Immature natural killer cell (primary cell): ENCODE data around the gene ITLN1. TPM values are rescaled to one million over a fixed set of nuclear protein-coding genes. Genes with fewer than 3 reads are reported as not detected.
A peak's percentile ranks its signal among the peaks of the same experiment; 100 is the strongest.
"Not testable (repeated sequence)": the region's sequence is repeated elsewhere in the genome, so short reads cannot be mapped to it uniquely, and the experiment has no call there.

Experiments used
- DNase-seq, 3 donors: peaks; one replicate each; pipeline ENCODE4 v3.0.0; 2022; ENCODE audit warnings: mixed read lengths in 1 of 3
- H3K27ac Mint-ChIP-seq, 6 donors: one replicate each; pipeline ENCODE4 v1.8.0; 2020; ENCODE audit warnings: mixed read lengths in 6 of 6, mild to moderate bottlenecking in 5 of 6, inconsistent platforms in 4 of 6, moderate library complexity in 3 of 6
- H3K27me3 Mint-ChIP-seq, 3 donors: one replicate each; pipeline ENCODE4 v1.8.0; 2020 to 2021; ENCODE audit warnings: low read depth in 3 of 3, mild to moderate bottlenecking in 3 of 3, mixed read lengths in 3 of 3, moderate library complexity in 3 of 3, inconsistent platforms in 1 of 3
- H3K36me3 Mint-ChIP-seq, 3 donors: one replicate each; pipeline ENCODE4 v1.8.0; 2020; ENCODE audit warnings: mixed read lengths in 3 of 3, inconsistent platforms in 2 of 3, mild to moderate bottlenecking in 2 of 3
- H3K4me1 Mint-ChIP-seq, 2 donors: one replicate each; pipeline ENCODE4 v1.8.0; 2020; ENCODE audit warnings: inconsistent platforms in 2 of 2, mild to moderate bottlenecking in 2 of 2, mixed read lengths in 2 of 2, moderate library complexity in 1 of 2
- H3K4me3 Mint-ChIP-seq, 5 donors: one replicate each; pipeline ENCODE4 v1.8.0; 2020; ENCODE audit warnings: mild to moderate bottlenecking in 5 of 5, mixed read lengths in 5 of 5, inconsistent platforms in 3 of 5, moderate library complexity in 3 of 5
- H3K9me3 Mint-ChIP-seq, 6 donors: one replicate each; pipeline ENCODE4 v1.8.0; 2020; ENCODE audit warnings: mild to moderate bottlenecking in 6 of 6, mixed read lengths in 6 of 6, inconsistent platforms in 4 of 6, moderate library complexity in 3 of 6
- polyA plus RNA-seq, 3 donors: library from polyadenylated mRNA; unstranded; fragments of 300-500 nt; fragmentation: Illumina TruSeq; gene quantifications; one replicate each; pipeline ENCODE4 v1.2.3, GENCODE V29; 2021

Gene ITLN1
- under 1 TPM in 1 of 3 donors, not detected in 2; 0.77 TPM for polyA plus RNA-seq

DNA sequence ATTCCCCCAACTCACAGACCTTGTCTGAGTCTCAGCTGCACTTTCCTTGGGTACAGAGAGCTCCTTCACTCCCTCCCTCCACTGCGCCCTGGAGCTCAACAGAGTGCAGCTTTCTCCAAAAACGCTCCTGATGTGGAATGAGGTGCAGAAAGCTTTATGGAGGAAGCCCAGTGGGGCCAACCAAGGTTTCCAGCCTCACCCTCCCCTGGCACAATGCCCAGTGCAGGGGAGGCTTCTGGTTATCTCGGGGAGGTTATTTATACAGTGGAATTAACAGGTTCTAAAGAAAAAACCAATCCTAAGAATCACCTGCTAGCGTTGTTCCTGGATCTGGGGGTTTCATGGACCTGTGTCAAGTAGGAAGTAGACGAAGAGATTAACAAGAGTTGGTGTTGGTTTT lies at the start of gene ITLN1:
TSS of gene ITLN1 (minus strand) at position 139 of the 400 bp plus-strand sequence. CDS start 303 bp downstream, outside the sequence.
- no peak within 1 kb of the TSS for H3K4me3 Mint-ChIP-seq

GRCh38 chr1:160933305-160933704 lies 48.3 kb upstream of the ITLN1 start:
- H3K9me3 Mint-ChIP-seq, H3K27me3 Mint-ChIP-seq, H3K4me1 Mint-ChIP-seq, H3K36me3 Mint-ChIP-seq, DNase-seq, H3K27ac Mint-ChIP-seq, H3K4me3 Mint-ChIP-seq: not testable (repeated sequence)

More for the DNA sequence above, at the start of gene ITLN1:
- peaks cover 0 to 5% (median 3%) of the 10 kb centered on the region in 3 donors for H3K27me3 Mint-ChIP-seq
- no peaks in the 10 kb centered on the region for H3K9me3 Mint-ChIP-seq
- peak within 1 kb of the TSS in 2 of 6 donors; percentile 7 to 50 for H3K27ac Mint-ChIP-seq
- no peak for DNase-seq
- H3K36me3 Mint-ChIP-seq, result no peaks in the 10 kb centered on the region
- H3K4me1 Mint-ChIP-seq, result peaks cover 5 to 8% of the 10 kb centered on the region in 2 donors

GRCh38 chr1:160925652-160926244 lies 40.8 kb upstream of the ITLN1 start:
- no peak overlapping the region for H3K4me3 Mint-ChIP-seq
- H3K27ac Mint-ChIP-seq, result no peak overlapping the region
- H3K36me3 Mint-ChIP-seq, result peaks cover 0 to 3% (median 3%) of the 10 kb centered on the region in 3 donors
- peaks cover 3 to 6% (median 4%) of the 10 kb centered on the region in 3 donors for H3K27me3 Mint-ChIP-seq
- H3K4me1 Mint-ChIP-seq, result no peaks in the 10 kb centered on the region
- DNase-seq, result no peak
- peaks cover 0 to 4% (median under 1%) of the 10 kb centered on the region in 6 donors for H3K9me3 Mint-ChIP-seq

GRCh38 chr1:160924791-160925651 lies 40.0 kb upstream of the ITLN1 start:
- no peak overlapping the region for H3K27ac Mint-ChIP-seq
- H3K36me3 Mint-ChIP-seq, result peaks cover 0 to 3% (median 3%) of the 10 kb centered on the region in 3 donors
- peaks cover 3 to 6% (median 4%) of the 10 kb centered on the region in 3 donors for H3K27me3 Mint-ChIP-seq
- no peak for DNase-seq
- H3K4me1 Mint-ChIP-seq, result no peaks in the 10 kb centered on the region
- peaks cover 0 to 4% (median under 1%) of the 10 kb centered on the region in 6 donors for H3K9me3 Mint-ChIP-seq
- H3K4me3 Mint-ChIP-seq, result no peak overlapping the region

- Mint-ChIP-seq H3K4me3 (no peak overlapping the region), H3K27ac (no peak overlapping the region), H3K36me3 (peaks cover 0 to 3% (median 3%) of the 10 kb centered on the region in 3 donors), H3K9me3 (no peaks in the 10 kb centered on the region), H3K27me3 (peaks cover 4 to 9% (median 7%) of the 10 kb centered on the region in 3 donors), H3K4me1 (no peaks in the 10 kb centered on the region)
- DNase-seq, result no peak
Measured at GRCh38 chr1:160916666-160917065, 31.7 kb upstream of the ITLN1 start.

DNA sequence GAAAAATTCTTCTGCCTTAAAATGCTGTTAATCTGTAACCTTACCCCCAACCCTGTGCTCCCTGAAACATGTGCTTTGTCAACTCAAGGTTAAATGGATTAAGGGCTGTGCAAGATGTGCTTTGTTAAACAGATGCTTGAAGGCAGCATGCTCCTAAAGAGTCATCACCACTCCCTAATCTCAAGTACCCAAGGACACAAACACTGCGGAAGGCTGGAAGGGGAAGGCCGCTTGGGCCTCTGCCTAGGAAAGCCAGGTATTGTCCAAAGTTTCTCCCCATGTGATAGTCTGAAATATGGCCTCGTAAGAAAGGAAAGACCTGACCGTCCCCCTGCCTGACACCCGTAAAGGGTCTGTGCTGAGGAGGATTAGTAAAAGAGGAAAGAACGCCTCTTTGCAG lies 28.2 kb upstream of the ITLN1 start:
- not testable (repeated sequence) for H3K4me1 Mint-ChIP-seq, DNase-seq, H3K27me3 Mint-ChIP-seq, H3K27ac Mint-ChIP-seq, H3K36me3 Mint-ChIP-seq, H3K9me3 Mint-ChIP-seq, H3K4me3 Mint-ChIP-seq

- Mint-ChIP-seq H3K9me3 (no peaks in the 10 kb centered on the region), H3K27ac (peak overlapping the region in 1 of 6 donors; percentile 34), H3K36me3 (no peaks in the 10 kb centered on the region), H3K4me3 (no peak overlapping the region), H3K27me3 (peaks cover 1 to 7% (median 2%) of the 10 kb centered on the region in 3 donors), H3K4me1 (no peaks in the 10 kb centered on the region)
- DNase-seq, result no peak
Measured at GRCh38 chr1:160911925-160912324, 26.9 kb upstream of the ITLN1 start.

GRCh38 chr1:160911441-160911840 lies 26.5 kb upstream of the ITLN1 start:
- no peak overlapping the region for H3K27ac Mint-ChIP-seq

DNA sequence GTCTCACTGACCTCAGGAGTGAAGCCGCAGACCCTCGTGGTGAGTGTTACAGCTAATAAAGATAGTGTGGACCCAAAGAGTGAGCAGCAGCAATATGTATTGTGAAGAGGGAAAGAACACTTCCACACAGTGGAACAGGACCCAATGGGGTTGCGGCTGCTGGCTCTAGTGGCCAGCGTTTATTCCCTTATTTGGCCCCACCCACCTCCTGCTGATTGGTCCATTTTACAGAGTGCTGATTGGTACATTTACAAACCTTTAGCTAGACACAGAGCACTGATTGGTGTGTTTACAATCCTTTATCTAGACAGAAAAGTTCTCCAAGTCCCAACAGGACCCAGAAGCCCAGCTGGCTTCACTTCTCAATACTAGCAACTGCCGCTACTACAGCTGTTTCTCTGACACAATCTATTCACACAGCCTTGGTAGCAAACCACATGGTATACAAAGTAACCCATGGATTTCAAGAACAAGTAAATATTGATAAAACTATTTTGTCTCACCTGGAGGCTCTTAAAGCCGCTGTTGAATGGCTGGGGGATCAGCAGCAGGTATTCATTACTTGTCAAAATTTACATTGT lies 25.3 kb upstream of the ITLN1 start:
- no peak overlapping the region for H3K27ac Mint-ChIP-seq
- H3K27me3 Mint-ChIP-seq, result peaks cover 1 to 2% (median 2%) of the 10 kb centered on the region in 3 donors
- H3K4me1 Mint-ChIP-seq, result no peaks in the 10 kb centered on the region
- H3K4me3 Mint-ChIP-seq, result no peak overlapping the region
- no peaks in the 10 kb centered on the region for H3K9me3 Mint-ChIP-seq
- DNase-seq, result no peak
- no peaks in the 10 kb centered on the region for H3K36me3 Mint-ChIP-seq

More at GRCh38 chr1:160911441-160911840, 26.5 kb upstream of the ITLN1 start:
- no peak for DNase-seq
- Mint-ChIP-seq H3K4me1 (no peaks in the 10 kb centered on the region), H3K4me3 (no peak overlapping the region), H3K36me3 (no peaks in the 10 kb centered on the region), H3K9me3 (no peaks in the 10 kb centered on the region), H3K27me3 (peaks cover 1 to 7% (median 2%) of the 10 kb centered on the region in 3 donors)

GRCh38 chr1:160907976-160908375 lies 23.0 kb upstream of the ITLN1 start:
- H3K27me3 Mint-ChIP-seq, result peaks cover 0 to 2% (median 0%) of the 10 kb centered on the region in 3 donors
- H3K4me1 Mint-ChIP-seq, result no peaks in the 10 kb centered on the region
- H3K4me3 Mint-ChIP-seq, result no peak overlapping the region
- H3K9me3 Mint-ChIP-seq, result no peaks in the 10 kb centered on the region
- DNase-seq, result no peak
- H3K27ac Mint-ChIP-seq, result no peak overlapping the region
- H3K36me3 Mint-ChIP-seq, result no peaks in the 10 kb centered on the region

DNA sequence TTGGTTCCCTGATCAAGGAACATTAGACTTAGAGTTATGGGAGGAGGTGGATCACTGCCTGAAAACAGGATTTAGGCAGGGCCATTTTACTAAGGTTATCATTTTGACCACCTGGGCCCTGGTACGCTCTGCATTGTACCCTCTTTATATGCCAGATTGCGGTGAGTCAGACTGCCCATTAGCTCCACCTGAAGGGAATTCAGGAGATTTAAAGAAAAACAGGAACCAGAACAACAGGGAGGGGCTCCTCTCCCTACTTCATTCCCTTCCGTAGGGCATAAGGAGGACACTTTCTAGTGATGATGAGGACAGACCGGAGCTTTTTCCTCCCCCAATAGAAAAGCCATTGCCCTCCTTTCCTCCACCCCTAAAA lies 20.6 kb upstream of the ITLN1 start:
- Mint-ChIP-seq H3K27me3 (peaks cover 0 to 6% (median 3%) of the 10 kb centered on the region in 3 donors), H3K27ac (no peak overlapping the region), H3K4me3 (no peak overlapping the region), H3K9me3 (no peaks in the 10 kb centered on the region), H3K36me3 (no peaks in the 10 kb centered on the region), H3K4me1 (no peaks in the 10 kb centered on the region)
- no peak for DNase-seq

GRCh38 chr1:160904783-160905616 lies 20.0 kb upstream of the ITLN1 start:
- H3K4me3 Mint-ChIP-seq, result no peak overlapping the region
- H3K36me3 Mint-ChIP-seq, result no peaks in the 10 kb centered on the region
- no peaks in the 10 kb centered on the region for H3K9me3 Mint-ChIP-seq
- H3K27ac Mint-ChIP-seq, result no peak overlapping the region
- no peak for DNase-seq
- peaks cover 0 to 6% (median 3%) of the 10 kb centered on the region in 3 donors for H3K27me3 Mint-ChIP-seq
- no peaks in the 10 kb centered on the region for H3K4me1 Mint-ChIP-seq

- not testable (repeated sequence) for H3K4me3 Mint-ChIP-seq
Measured at GRCh38 chr1:160902251-160902650, 17.3 kb upstream of the ITLN1 start.

More at GRCh38 chr1:160902251-160902650, 17.3 kb upstream of the ITLN1 start:
- not testable (repeated sequence) for H3K4me1 Mint-ChIP-seq, H3K9me3 Mint-ChIP-seq, H3K27me3 Mint-ChIP-seq, DNase-seq, H3K36me3 Mint-ChIP-seq
- H3K27ac Mint-ChIP-seq, result peak overlapping the region in 1 of 6 donors; percentile 16
